Epithelial cell of proximal tubule (primary cell): ENCODE results near the gene TMEM141. TPM values are rescaled to one million over a fixed set of nuclear protein-coding genes. Genes with fewer than 3 reads are reported as not detected.
"Not testable (repeated sequence)": the region's sequence is repeated elsewhere in the genome, so short reads cannot be mapped to it uniquely, and the experiment has no call there.

Experiments
- DNase-seq: peaks from one replicate; pipeline ENCODE4 v3.0.0-alpha.2; 2011; ENCODE audit warnings: low read depth
- H3K4me3 ChIP-seq: 2 replicates; pipeline ENCODE4 v1.5.1; 2011; ENCODE audit warnings: low read depth, mild to moderate bottlenecking, low read length
- total RNA-seq: library from RNA; depleted of rRNA; stranded (reverse); fragments of >200 nt; gene quantifications from 2 replicates; pipeline ENCODE4 v1.2.3, GENCODE V29; 2015
- TF ChIP-seq, protein P1 (sequence below): conservative IDR thresholded peaks from 2 replicates; pipeline ENCODE4 v1.5.1; 2012; ENCODE audit warnings: low read depth, mild to moderate bottlenecking, low read length

The TMEM141 gene
- total RNA-seq, 1 donor from 2014 or later: 108 TPM

DNA sequence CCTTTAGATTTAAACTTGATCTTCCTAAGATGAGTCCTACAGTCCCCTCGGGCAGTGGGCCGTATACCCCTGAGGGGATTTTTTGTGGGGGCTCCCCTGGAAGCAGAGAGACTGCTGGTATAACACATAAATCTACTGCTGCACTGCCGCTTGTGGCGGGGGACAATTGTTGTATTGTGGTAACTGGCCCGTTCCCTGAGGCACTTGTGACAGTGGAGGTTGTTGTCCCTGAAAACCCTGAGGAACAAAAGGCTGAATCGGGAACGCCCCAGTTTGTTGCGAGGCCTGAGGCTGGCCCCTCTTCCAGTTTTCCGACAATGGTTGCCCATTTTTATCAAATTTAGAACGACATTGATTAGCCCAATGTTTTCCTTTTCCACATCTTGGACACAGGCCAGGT is 4.7 kb upstream of the TMEM141 start:
- no peak for DNase-seq
- TF ChIP-seq, protein P1, sequence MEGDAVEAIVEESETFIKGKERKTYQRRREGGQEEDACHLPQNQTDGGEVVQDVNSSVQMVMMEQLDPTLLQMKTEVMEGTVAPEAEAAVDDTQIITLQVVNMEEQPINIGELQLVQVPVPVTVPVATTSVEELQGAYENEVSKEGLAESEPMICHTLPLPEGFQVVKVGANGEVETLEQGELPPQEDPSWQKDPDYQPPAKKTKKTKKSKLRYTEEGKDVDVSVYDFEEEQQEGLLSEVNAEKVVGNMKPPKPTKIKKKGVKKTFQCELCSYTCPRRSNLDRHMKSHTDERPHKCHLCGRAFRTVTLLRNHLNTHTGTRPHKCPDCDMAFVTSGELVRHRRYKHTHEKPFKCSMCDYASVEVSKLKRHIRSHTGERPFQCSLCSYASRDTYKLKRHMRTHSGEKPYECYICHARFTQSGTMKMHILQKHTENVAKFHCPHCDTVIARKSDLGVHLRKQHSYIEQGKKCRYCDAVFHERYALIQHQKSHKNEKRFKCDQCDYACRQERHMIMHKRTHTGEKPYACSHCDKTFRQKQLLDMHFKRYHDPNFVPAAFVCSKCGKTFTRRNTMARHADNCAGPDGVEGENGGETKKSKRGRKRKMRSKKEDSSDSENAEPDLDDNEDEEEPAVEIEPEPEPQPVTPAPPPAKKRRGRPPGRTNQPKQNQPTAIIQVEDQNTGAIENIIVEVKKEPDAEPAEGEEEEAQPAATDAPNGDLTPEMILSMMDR: no peak
- no peak overlapping the region for H3K4me3 ChIP-seq

GRCh38 chr9:136786983-136787382 is 4.2 kb upstream of the TMEM141 start:
- not testable (repeated sequence) for H3K4me3 ChIP-seq, DNase-seq

DNA sequence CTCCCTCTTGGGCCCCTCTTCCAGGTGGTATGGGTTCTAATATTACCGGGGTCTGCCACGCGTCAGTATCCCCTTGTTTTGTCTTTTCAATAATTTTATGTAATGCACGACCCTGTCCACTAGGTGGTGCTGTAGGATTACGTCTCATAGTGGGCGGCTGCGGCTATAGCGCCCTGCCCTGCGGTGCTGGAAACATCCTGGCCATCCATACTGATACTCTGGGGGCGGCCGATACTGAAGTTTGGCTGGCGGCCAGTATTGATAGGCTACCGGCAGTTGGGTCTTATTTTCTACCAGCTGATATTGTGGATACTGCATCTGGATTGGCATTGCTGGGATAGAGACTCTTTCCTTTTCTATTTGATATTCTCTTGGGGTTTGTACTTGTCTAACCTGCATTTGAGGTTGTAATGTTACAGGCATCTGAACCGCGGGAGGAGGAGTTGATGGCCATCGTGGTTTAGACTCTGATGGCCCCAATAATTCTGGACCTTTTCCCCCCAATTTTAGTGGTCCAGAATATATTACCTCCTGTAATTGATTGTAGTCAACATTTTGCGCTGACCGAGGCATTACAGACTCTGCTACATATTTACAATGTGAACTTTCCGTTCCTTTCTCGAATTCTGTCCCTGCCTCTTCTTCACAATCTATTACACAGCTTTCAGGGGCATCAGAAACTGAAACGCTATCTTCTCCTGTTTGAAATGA is 3.3 kb upstream of the TMEM141 start:
- TF ChIP-seq, protein P1: peak; percentile 74
- H3K4me3 ChIP-seq: no peak overlapping the region
- DNase-seq: no peak

DNA sequence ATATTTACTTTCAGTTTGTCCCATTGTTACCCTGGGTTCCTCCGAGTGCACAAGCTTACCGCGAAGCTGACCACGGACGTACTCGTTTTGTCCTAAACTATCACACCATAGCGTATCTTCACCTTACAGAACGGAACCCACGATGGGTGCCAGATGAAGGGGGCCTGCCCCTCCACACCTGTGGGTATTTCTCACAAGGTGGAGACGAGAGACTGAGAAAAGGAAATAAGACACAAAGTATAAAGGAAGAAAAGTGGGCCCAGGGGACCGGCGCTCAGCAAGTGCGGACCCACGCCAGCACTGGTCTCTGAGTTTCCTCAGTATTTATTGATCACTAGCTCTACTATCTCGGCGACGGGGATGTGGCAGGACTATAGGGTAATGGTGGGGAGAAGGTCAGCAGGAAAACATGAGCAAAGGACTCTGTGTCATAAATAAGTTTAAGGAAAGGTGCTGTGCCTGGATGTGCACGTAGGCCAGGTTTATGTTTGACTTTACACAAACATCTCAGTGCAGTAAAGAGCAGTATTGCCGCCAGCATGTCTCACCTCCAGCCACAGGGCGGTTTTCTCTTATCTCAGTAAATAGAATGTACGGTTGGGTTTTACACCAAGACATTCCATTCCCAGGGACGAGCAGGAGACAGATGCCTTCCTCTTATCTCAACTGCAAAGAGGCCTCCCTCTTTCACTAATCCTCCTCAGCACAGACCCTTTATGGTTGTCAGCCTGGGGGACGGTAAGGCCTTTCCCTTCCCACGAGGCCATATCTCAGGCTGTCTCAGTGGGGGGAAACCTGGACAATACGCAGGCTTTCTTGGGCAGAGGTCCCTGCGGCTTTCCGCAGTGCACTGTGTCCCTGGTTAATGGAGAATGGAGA is 2.3 kb upstream of the TMEM141 start:
- not testable (repeated sequence) for DNase-seq, H3K4me3 ChIP-seq

- H3K4me3 ChIP-seq: no peak overlapping the region
- TF ChIP-seq, protein P1: no peak
- no peak for DNase-seq
Measured at GRCh38 chr9:136789523-136789937, 1.6 kb upstream of the TMEM141 start.

DNA sequence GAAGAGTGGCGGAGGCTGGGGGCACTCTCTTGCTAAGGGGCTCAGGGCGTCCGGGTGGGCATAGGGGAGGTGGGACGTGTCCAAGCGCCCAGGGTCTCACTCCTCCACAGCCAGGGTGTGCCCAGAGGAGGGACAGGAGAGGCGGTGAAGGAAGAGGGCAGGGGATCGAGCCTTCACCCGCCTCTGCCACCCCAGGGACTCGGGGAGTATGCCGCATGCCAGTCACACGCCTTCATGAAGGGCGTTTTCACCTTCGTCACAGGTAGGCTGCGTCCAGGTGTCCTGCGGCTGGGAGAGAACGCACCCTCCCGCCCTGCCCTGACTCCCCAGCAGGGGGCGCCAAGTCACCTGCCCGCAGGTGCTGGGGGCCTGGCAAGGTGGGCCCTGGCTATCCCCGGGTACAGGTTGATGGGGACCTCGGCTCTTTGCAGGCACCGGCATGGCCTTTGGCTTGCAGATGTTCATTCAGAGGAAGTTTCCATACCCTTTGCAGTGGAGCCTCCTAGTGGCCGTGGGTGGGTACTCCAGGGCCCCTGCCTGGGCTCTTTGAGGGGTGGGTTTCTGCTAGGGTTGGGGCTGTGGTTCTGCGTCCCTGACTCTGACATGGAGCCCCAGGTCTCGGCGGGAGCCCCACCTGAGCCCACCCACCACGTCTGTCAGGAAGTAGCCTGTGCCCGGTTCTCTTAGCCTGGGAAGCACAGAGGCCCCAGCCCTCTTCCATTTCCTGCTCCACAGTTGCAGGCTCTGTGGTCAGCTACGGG is 552 bp downstream of the TMEM141 start:
- TF ChIP-seq, protein P1: peak; percentile 96
- H3K4me3 ChIP-seq: peak overlapping the region; percentile 78

DNA sequence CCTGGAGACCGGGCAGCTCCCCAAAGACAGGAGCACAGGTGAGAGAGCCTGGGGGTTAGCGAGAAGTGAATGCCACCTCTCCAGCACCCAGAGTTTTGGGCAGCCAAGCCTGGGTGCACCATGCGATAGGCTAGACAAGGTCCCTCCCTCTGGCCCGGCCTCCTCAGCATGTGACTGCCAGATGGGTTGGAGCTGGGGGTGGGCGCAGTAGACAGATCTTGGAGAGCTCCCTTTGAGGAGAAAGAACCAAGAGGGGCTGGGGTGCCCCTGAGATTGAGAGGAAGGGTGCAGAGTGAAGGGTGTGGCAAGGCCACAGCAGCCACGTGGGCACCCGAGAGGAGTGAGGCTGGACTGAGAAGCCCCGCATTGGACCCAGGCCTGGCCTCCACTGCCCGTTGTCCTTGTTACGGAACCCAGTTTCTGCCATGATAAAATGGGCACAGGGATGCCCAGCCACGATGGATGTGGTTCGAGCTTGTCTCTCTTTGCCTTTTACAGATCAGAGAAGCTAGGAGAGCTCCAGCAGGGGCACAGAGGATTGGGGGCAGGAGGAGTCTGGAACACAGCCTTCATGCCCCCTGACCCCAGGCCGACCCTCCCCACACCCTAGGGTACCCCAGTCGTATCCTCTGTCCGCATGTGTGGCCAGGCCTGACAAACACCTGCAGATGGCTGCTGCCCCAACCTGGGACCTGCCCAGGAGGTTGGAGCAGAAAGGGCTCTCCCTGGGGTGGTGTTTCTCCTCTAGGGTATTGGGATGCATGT is 1.4 kb downstream of the TMEM141 start:
- TF ChIP-seq, protein P1: no peak
- no peak for DNase-seq
- H3K4me3 ChIP-seq: peak overlapping the region; percentile 78

More for the DNA sequence above, 552 bp downstream of the TMEM141 start:
- no peak for DNase-seq
